Pulmonary artery endothelial cell (primary cell): Measurements from ENCODE around the gene WHRN. TPM values are rescaled to one million over a fixed set of nuclear protein-coding genes. Genes with fewer than 3 reads are reported as not detected.

ENCODE experiments used
- DNase-seq: peaks from one replicate; pipeline ENCODE4 v3.0.0-alpha.2; 2011; ENCODE audit warnings: low read depth, low spot score
- total RNA-seq: library from RNA; depleted of rRNA; stranded (reverse); fragments of >200 nt; gene quantifications from 2 replicates; pipeline ENCODE4 v1.2.3, GENCODE V29; 2014

WHRN gene
- total RNA-seq, 1 donor from 2014 or later: 0.20 TPM

GRCh38 chr9:114493521-114494184 is 11.6 kb downstream of the WHRN start:
- DNase-seq: no peak

GRCh38 chr9:114492991-114493390 is 12.3 kb downstream of the WHRN start:
- DNase-seq: no peak

DNA sequence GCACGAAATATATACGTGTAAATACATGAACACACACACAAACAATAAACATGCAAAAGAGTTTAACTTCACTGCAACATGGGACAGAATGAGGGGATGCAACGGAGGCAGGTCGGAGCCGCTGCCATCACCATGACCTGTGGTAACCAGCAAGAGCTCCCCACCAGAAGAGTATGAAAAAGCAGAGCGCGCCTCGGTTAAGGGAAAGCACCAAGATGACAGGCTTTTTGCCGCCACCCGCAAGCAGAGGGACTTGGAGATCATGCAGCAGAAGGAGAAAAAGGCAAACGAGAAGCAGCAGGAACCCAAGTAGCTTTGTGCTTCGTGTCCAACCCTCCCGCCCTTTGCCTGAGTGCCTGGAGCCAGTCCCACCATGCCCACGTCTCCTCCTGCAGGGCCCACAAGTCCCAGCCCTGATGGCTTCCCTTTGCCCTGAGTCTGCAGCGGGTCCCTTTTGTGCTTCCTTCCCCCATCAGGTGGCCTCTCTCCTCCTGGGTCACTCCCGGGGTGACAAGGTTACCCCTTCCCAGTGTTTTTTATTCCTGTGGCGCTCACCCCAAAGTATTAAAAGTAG is 13.8 kb downstream of the WHRN start:
- DNase-seq: no peak

GRCh38 chr9:114489928-114490327 is 15.3 kb downstream of the WHRN start:
- DNase-seq: no peak

DNA sequence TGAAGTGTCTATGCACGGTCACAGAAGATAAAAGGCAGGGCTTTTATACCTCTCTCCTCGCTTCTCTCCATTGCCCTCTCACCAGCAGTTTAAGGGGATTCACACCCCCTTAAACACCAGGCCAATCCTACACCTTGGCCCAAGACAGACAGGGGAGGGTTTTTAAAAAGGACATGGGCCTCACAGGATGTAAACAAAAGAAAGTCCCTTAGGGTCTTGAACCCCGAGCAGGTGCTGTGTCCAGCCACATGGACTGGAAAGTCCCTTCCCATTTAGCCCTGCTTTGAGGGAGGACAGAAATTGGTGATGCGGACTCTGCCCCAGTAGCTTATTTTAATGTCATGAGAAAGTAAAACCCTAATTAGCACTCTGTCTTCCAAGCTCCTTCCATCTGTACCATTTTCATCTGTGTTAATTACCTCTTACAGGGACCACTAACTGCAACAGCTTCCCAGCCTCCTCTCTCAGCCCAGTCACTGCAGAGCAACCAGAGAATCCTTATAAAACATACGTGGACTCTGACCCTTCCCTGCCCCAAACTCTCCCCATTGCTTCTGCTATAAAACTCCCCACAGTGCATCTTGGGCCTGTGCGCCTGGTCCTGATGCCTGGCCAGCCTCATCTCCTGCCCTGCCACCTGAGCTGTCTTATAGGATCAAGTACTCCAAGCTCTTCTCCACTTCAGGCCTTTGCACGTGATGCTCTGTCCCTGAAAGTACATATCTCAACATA is 16.7 kb downstream of the WHRN start:
- no peak for DNase-seq

DNA sequence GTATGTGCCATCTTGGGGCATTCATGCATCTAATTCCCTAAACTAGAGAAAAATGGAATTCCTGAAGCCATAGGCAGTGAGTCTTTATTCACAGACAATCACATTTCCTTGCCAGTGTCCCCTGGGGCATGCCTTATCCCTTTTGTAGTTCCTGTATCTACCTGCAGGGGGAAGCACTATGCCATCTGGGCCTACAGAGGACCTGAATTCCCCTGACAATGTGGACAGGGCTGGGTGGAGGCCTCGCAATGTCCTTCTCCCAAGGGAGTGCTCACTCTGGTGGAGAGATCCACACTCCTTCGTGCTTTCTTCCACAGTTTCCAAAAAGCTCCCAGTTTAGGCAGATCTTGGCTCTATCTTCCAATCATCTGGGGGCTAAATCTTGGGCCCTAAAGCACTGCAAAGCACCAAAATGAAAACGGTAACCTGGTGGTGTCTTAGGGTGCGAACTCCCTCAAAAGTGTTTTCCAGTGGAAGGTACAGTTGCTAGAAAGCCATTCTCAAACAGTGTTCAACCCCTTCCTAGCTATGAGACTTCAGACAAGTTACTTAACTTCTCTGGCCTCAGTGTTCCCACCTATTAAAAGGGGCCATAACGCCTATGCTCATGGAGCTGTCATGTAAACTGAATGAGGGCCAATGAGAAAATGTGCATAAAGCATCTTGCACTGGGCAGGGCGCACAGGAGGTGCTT is 17.5 kb downstream of the WHRN start:
- DNase-seq: peak; percentile 29

GRCh38 chr9:114486205-114486963 is 18.9 kb downstream of the WHRN start:
- DNase-seq: no peak

DNA sequence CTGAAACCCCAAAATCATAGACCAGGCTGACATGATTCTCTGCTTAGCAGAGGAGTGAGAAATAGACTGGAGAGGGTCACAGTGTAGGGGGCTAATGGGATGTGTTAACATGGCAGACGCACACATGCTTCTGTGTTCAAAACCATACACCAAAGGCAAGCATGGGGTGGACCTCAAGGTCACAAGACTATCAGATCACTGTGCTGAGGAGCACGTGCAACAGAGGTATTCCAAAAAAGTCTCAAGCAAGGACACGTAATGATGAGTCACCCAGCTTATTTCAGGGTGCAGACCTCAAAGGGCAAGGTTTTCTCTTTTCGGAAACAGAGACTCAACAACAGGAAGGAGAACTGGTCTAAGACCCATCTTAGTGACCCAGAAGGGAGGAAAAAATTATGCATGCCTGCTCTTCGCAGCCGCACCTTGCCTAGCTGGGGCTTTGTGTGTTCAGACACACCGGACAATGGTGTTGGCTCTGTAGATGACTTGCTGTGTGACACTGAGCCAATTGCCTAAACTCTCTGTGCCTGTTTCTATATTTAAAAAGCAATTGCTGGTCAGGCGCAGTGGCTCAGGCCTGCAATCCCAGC is 20.3 kb downstream of the WHRN start:
- peak; percentile 27 for DNase-seq

DNA sequence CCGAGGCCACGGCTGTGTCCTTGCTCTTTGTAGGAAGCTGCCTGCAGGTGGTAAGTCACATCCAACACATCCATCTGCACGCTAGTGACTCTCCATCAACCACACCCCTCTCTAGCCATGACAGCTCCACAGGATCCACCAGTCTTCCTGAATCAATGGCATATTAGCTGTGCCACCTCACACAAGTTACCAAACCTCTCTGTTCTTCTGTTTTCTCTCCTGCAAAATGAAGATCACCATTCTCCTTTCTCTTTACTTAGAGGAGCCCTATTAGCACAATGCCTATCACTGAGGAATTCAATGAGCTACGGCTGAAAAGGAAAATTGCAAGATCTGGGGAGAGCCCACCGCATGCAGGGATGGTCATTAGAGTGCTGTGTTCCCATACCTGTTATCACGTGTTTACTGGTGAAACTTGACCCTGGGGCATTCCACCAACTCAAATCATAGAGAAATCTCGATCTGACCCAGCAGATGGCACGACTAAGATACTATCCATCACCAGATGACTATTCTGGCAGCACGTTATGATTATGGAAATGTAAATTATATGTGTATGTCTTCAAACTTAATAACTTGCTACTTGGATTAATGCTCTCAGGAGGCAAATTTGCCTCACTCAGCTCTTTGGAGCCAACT is 20.9 kb downstream of the WHRN start:
- DNase-seq: no peak

- DNase-seq: no peak
Measured at GRCh38 chr9:114483499-114483898, 21.8 kb downstream of the WHRN start.

DNA sequence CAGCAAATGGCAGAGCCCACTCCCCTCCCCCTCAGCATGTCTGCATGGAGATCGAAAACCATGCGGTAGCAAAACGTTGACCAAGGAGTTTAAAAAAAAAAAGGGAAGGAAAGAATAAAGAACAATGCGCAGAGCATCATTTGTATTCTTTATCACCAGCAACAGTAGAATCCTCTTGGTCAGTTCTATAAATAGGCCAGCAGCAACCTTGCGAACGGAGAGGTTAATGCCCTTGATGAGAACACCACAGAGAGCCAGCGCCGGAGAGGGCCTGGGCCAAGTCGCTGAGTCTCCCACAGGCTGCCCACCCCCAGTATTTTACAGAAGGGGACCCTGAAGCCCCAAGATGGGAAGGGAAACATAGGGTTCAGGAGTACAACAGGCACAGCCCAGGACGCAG is 22.7 kb downstream of the WHRN start:
- no peak for DNase-seq

GRCh38 chr9:114481789-114482188 is 23.5 kb downstream of the WHRN start:
- DNase-seq: no peak

DNA sequence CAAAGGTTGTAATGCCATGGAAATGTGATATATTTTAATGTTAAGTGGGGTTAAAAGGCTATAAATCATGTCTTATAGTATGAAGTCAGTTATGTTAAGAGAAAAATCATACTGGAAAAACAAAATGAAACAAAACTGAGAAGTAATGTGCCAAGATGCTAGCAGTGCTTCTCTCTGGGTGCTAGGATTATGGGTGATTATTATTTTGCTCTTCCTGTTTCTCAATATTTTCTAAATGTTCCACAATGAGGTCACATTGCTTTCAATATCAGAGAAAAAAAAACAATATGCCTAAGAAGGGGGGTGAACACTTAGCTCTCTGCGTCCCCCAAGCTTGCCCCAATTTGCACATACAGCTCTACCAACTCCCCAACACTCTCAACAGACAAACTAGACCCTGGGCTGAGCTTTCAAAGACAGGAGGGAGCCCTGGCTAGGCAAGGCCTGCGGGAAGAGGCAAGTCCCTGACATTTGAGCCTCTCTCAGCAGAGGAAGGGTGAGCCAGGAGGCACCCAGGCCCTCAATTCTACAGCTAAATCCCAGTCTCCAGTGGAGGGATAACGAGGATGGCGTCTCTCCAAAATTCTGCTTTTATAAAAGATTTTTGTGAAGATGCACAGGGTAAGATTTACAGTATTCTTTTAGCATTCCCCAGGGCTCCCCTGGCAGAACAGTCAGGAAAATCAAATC is 24.4 kb downstream of the WHRN start:
- DNase-seq: no peak

DNA sequence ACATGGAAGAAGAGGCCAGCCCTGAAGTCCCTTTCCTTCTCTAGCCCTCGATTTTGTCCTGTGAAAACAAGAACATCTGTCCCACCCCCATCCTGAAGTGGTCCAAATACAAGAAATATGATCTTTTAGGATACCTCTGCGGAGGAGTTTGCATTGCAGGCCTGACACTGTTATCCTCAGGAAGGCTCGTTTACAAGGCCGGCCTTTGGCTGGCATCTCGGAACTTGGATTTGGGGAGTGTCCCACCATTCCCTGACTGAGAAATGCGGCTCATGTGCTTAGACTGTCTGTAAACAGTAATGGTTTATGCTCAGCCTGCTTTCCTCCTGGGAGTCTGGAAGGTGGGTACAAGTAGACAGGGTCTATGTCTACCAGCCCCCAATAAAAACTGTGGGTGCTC is 26.4 kb downstream of the WHRN start:
- no peak for DNase-seq

- DNase-seq: no peak
Measured at GRCh38 chr9:114478459-114478858, 26.8 kb downstream of the WHRN start.

GRCh38 chr9:114477642-114478041 is 27.6 kb downstream of the WHRN start:
- no peak for DNase-seq

DNA sequence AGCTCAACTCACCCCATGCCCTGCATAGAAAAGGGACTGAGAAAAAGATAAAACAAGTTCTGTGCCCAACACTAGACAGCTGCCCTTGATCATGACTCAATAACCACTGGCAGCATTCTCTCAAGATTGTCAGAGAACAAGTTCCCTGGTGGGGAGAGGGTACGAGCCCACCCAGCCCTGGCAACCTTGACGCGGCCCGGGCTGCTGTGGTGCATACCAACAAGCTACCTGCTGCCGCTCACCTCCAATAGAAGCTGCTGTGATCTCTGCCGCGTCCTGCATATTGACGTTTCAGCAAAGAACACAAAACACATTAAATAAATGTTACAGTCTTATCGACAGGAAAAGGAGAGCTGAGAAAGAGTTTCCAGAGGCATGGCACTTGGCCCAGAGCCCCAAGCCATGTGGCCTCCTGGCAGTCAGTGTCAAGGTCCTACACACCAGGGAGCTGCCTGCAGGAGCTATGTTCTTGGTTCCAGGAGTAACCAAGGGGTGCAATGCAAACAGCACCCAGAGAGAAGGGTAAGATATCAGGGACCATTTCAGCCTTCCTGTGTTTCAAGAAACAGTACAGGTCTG is 28.3 kb downstream of the WHRN start:
- DNase-seq: no peak

GRCh38 chr9:114475412-114476135 is 29.7 kb downstream of the WHRN start:
- DNase-seq: no peak

DNA sequence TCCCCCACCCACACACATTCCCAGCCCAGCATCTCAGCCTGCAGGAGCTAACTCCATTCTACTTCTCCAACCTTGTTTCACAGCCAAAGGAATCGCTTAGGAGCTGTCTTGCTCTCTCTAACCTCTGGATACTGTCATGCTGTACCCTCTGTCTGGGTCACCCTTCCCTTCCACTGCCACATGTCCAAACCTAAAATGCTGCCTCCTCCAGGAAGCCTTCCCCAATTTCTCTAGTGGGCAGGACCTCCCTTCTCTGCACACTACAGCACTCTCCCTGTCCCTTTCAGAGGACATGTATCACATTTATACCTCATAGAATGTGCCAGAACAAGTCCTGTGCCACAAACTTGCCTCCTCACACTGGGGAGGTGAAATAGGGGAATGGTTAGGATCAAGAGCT is 30.8 kb downstream of the WHRN start:
- no peak for DNase-seq
